Mesenchymal stem cell (in vitro differentiated cells and primary cell): ENCODE data around the gene IGSF9.
A peak's percentile ranks its signal among the peaks of the same experiment; 100 is the strongest.

Experiments used
- DNase-seq: peaks from one replicate; pipeline ENCODE4 v3.0.0-alpha.2; 2013
- H2AFZ ChIP-seq: one replicate; pipeline ENCODE4 v1.6.1; 2013; ENCODE audit warnings: low read depth, mild to moderate bottlenecking, control low read depth, inconsistent platforms, low read length, moderate library complexity
- H2AK5ac ChIP-seq: 2 replicates; pipeline ENCODE4 v1.6.1; 2013; ENCODE audit warnings: low read length, moderate library complexity, mild to moderate bottlenecking, inconsistent platforms; ENCODE audit not compliant: severe bottlenecking
- H2BK120ac ChIP-seq: one replicate; pipeline ENCODE4 v1.6.1; 2013; ENCODE audit warnings: low read depth, mild to moderate bottlenecking, inconsistent platforms, low read length, moderate library complexity
- H2BK12ac ChIP-seq, 2 experiments: one replicate each; pipeline ENCODE4 v1.6.1; 2013; ENCODE audit warnings: inconsistent platforms in 2 of 2, low read length in 2 of 2, mild to moderate bottlenecking in 2 of 2, moderate library complexity in 2 of 2, control low read depth in 1 of 2
- H2BK15ac ChIP-seq: one replicate; pipeline ENCODE4 v1.6.1; 2013; ENCODE audit warnings: mild to moderate bottlenecking, low read depth, inconsistent platforms; ENCODE audit not compliant: poor library complexity, severe bottlenecking
- H2BK5ac ChIP-seq: 2 replicates; pipeline ENCODE4 v1.6.1; 2013; ENCODE audit warnings: low read depth, mild to moderate bottlenecking, low read length, control low read depth, inconsistent platforms; ENCODE audit not compliant: poor library complexity, severe bottlenecking
- H3K14ac ChIP-seq, 2 experiments: one replicate each; pipeline ENCODE4 v1.6.1; 2013; ENCODE audit warnings: inconsistent platforms in 2 of 2, low read length in 2 of 2, control low read depth in 1 of 2, mild to moderate bottlenecking in 1 of 2, moderate library complexity in 1 of 2
- H3K18ac ChIP-seq, 2 experiments: one replicate each; pipeline ENCODE4 v1.6.1; 2013; ENCODE audit warnings: inconsistent platforms in 2 of 2, low read length in 2 of 2, control low read depth in 1 of 2, low read depth in 1 of 2, mild to moderate bottlenecking in 1 of 2
- H3K23ac ChIP-seq, 2 experiments: one replicate each; pipeline ENCODE4 v1.6.1; 2013; ENCODE audit warnings: inconsistent platforms in 2 of 2, low read length in 2 of 2, mild to moderate bottlenecking in 2 of 2, moderate library complexity in 2 of 2, control low read depth in 1 of 2
- H3K27ac ChIP-seq: 2 replicates; pipeline ENCODE4 v1.5.1; 2013; ENCODE audit warnings: mild to moderate bottlenecking, moderate library complexity, low read length, control low read depth, inconsistent platforms; ENCODE audit not compliant: poor library complexity, severe bottlenecking
- H3K27me3 ChIP-seq, 2 experiments: 2 replicates each; pipeline versions ENCODE4 v1.6.1 to v1.7.0; 2013; ENCODE audit warnings: low read length in 2 of 2, mild to moderate bottlenecking in 2 of 2, moderate library complexity in 2 of 2, control low read depth in 1 of 2, inconsistent platforms in 1 of 2; ENCODE audit not compliant: control insufficient read depth in 1 of 2, insufficient read depth in 1 of 2
- H3K36me3 ChIP-seq, 2 experiments: 2 replicates each; pipeline versions ENCODE4 v1.6.1 to v1.7.0; 2013; ENCODE audit warnings: low read length in 2 of 2, control low read depth in 1 of 2, inconsistent platforms in 1 of 2, low read depth in 1 of 2, mild to moderate bottlenecking in 1 of 2; ENCODE audit not compliant: insufficient read depth in 2 of 2, control insufficient read depth in 1 of 2
- H3K4ac ChIP-seq, 2 experiments: one replicate each; pipeline ENCODE4 v1.6.1; 2013; ENCODE audit warnings: inconsistent platforms in 2 of 2, low read length in 2 of 2, mild to moderate bottlenecking in 2 of 2, moderate library complexity in 2 of 2, control low read depth in 1 of 2, low read depth in 1 of 2
- H3K4me1 ChIP-seq: 2 replicates; pipeline ENCODE4 v1.6.1; 2013; ENCODE audit warnings: low read depth, low read length, control low read depth; ENCODE audit not compliant: control insufficient read depth, insufficient read depth
- H3K4me2 ChIP-seq: 2 replicates; pipeline ENCODE4 v1.6.1; 2013; ENCODE audit warnings: low read length, mild to moderate bottlenecking, inconsistent platforms; ENCODE audit not compliant: poor library complexity, severe bottlenecking
- H3K4me3 ChIP-seq, 2 experiments: 2 replicates each; pipeline versions ENCODE4 v1.5.1 to v1.7.0; 2013; ENCODE audit warnings: low read length in 2 of 2, mild to moderate bottlenecking in 2 of 2, control low read depth in 1 of 2, low read depth in 1 of 2; ENCODE audit not compliant: insufficient read depth in 1 of 2
- H3K79me1 ChIP-seq: replicated peaks from 2 replicates; pipeline ENCODE4 v1.6.1; 2013; ENCODE audit warnings: mild to moderate bottlenecking, control low read depth, low read length, inconsistent platforms; ENCODE audit not compliant: poor library complexity, severe bottlenecking
- H3K9ac ChIP-seq: 2 replicates; pipeline ENCODE4 v1.7.0; 2013; ENCODE audit warnings: mild to moderate bottlenecking, low read length, moderate library complexity
- H3K9me3 ChIP-seq: 2 replicates; pipeline ENCODE4 v1.7.0; 2013; ENCODE audit warnings: mild to moderate bottlenecking, low read length; ENCODE audit not compliant: control insufficient read depth
- H4K8ac ChIP-seq: one replicate; pipeline ENCODE4 v1.6.1; 2013; ENCODE audit warnings: inconsistent platforms, mild to moderate bottlenecking, low read length, moderate library complexity
- H4K91ac ChIP-seq: one replicate; pipeline ENCODE4 v1.6.1; 2013; ENCODE audit warnings: mild to moderate bottlenecking, low read length, inconsistent platforms
- WGBS: methylation state at CpG from one replicate; pipeline ENCODE4 v1.1.7; 2013; ENCODE audit warnings: mixed read lengths; 5-methylcytosine and 5-hydroxymethylcytosine counted together

The IGSF9 gene

GRCh38 chr1:159974350-159974965, 29.0 kb upstream of the IGSF9 start:
- Histone ChIP-seq H3K79me1 (no peaks in the 10 kb centered on the region), H3K4me1 (no peaks in the 10 kb centered on the region), H2AK5ac (no peak overlapping the region), H2BK12ac (no peak overlapping the region), H2BK15ac (no peak overlapping the region), H2BK120ac (no peak overlapping the region), H3K4ac (no peak overlapping the region), H2AFZ (no peak overlapping the region), H3K14ac (no peak overlapping the region), H3K27ac (no peak overlapping the region), H3K9ac (no peak overlapping the region), H3K36me3 (peaks cover 0 to 22% of the 10 kb centered on the region in 2 experiments), H4K91ac (no peak overlapping the region), H3K4me2 (no peak overlapping the region), H3K23ac (no peak overlapping the region), H4K8ac (no peak overlapping the region), H3K4me3 (no peak overlapping the region), H3K9me3 (no peaks in the 10 kb centered on the region), H3K18ac (no peak overlapping the region), H3K27me3 (peaks cover 0 to 38% of the 10 kb centered on the region in 2 experiments), H2BK5ac (no peak overlapping the region)
- 71% methylated on average over 7 of the region's 7 CpGs for WGBS
- no peak for DNase-seq

- H3K27ac ChIP-seq: no peak overlapping the region
- H2AFZ ChIP-seq: no peak overlapping the region
- no peak overlapping the region for H3K23ac ChIP-seq
- no peak overlapping the region for H3K4me3 ChIP-seq
- 76% methylated on average over 4 of the region's 6 CpGs for WGBS
- no peaks in the 10 kb centered on the region for H3K4me1 ChIP-seq
- no peak overlapping the region for H3K18ac ChIP-seq
- no peak overlapping the region for H3K4ac ChIP-seq
- no peaks in the 10 kb centered on the region for H3K9me3 ChIP-seq
- H3K79me1 ChIP-seq: no peaks in the 10 kb centered on the region
- H3K4me2 ChIP-seq: no peak overlapping the region
- no peak overlapping the region for H2BK5ac ChIP-seq
- H3K9ac ChIP-seq: no peak overlapping the region
- H2BK15ac ChIP-seq: no peak overlapping the region
- no peak for DNase-seq
- no peak overlapping the region for H3K14ac ChIP-seq
- no peak overlapping the region for H4K8ac ChIP-seq
- no peak overlapping the region for H4K91ac ChIP-seq
- H2BK120ac ChIP-seq: no peak overlapping the region
- H3K36me3 ChIP-seq: peaks cover 0 to 16% of the 10 kb centered on the region in 2 experiments
- no peak overlapping the region for H2AK5ac ChIP-seq
- H2BK12ac ChIP-seq: no peak overlapping the region
- peaks cover 0 to 44% of the 10 kb centered on the region in 2 experiments for H3K27me3 ChIP-seq
These were observed 28.0 kb upstream of the IGSF9 start for GRCh38 chr1:159973350-159973940.

- Histone ChIP-seq H3K9me3 (no peaks in the 10 kb centered on the region), H3K9ac (no peak overlapping the region), H3K4ac (no peak overlapping the region), H3K27ac (no peak overlapping the region), H2AFZ (no peak overlapping the region), H3K4me2 (no peak overlapping the region), H2BK5ac (no peak overlapping the region), H3K4me3 (no peak overlapping the region), H4K8ac (no peak overlapping the region), H3K36me3 (peaks cover 0 to 8% of the 10 kb centered on the region in 2 experiments), H3K27me3 (peaks cover 0 to 36% of the 10 kb centered on the region in 2 experiments), H3K79me1 (no peaks in the 10 kb centered on the region), H3K18ac (no peak overlapping the region), H2BK12ac (no peak overlapping the region), H3K4me1 (no peaks in the 10 kb centered on the region), H3K23ac (peak overlapping the region in 1 of 2 experiments; percentile 70), H2BK15ac (no peak overlapping the region), H2BK120ac (no peak overlapping the region), H4K91ac (no peak overlapping the region), H2AK5ac (no peak overlapping the region), H3K14ac (no peak overlapping the region)
- DNase-seq: no peak
- 77% methylated on average over 8 of the region's 8 CpGs for WGBS
These were observed 27.2 kb upstream of the IGSF9 start for GRCh38 chr1:159972443-159973205.

- DNase-seq: no peak
- H4K8ac ChIP-seq: no peak overlapping the region
These were observed 25.5 kb upstream of the IGSF9 start for GRCh38 chr1:159970932-159971342.

More at GRCh38 chr1:159970932-159971342, 25.5 kb upstream of the IGSF9 start:
- H2BK5ac ChIP-seq: no peak overlapping the region
- H2BK15ac ChIP-seq: no peak overlapping the region
- no peak overlapping the region for H3K4me3 ChIP-seq
- no peak overlapping the region for H3K23ac ChIP-seq
- 67% methylated on average over 7 of the region's 9 CpGs for WGBS
- no peak overlapping the region for H3K4me2 ChIP-seq
- no peak overlapping the region for H2BK12ac ChIP-seq
- H3K4ac ChIP-seq: no peak overlapping the region
- H2BK120ac ChIP-seq: no peak overlapping the region
- peaks cover 5% of the 10 kb centered on the region for H3K9me3 ChIP-seq
- no peak overlapping the region for H3K9ac ChIP-seq
- no peak overlapping the region for H4K91ac ChIP-seq
- H3K27ac ChIP-seq: no peak overlapping the region
- H3K27me3 ChIP-seq: peaks cover 0 to 30% of the 10 kb centered on the region in 2 experiments
- H2AFZ ChIP-seq: no peak overlapping the region
- H3K14ac ChIP-seq: no peak overlapping the region
- H3K79me1 ChIP-seq: no peaks in the 10 kb centered on the region
- H3K18ac ChIP-seq: no peak overlapping the region
- H2AK5ac ChIP-seq: no peak overlapping the region
- H3K36me3 ChIP-seq: peaks cover 0 to 2% of the 10 kb centered on the region in 2 experiments
- H3K4me1 ChIP-seq: no peaks in the 10 kb centered on the region
